ENCODE measurements around the gene METTL26. TPM values are rescaled to one million over a fixed set of nuclear protein-coding genes. Genes with fewer than 3 reads are reported as not detected.

METTL26 gene
- total RNA-seq, 1 experiment from 2014 or later, result 149 TPM

DNA sequence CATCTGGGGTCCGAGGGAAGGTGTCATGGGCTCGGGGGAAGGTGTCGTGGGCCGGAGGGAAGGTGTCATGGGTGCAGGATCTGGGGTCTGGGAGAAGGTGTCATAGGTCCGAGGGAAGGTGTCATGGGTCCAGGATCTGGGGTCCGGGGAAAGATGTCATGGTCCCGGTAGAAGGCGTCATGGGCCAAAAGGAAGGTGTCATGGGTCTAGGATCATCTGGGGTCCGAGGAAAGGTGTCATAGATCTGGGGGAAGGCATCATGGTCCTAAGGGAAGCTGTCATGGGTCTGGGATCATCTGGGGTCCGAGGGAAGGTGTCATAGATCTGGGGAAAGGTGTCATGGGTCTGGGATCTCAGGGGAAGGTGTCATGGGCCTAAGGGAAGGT is 45.3 kb downstream of the METTL26 start:
- H2AFZ ChIP-seq (ENCODE audit: low read length), result no peak overlapping the region
- DNase-seq, result no peak
- no peaks in the 10 kb centered on the region for H3K27me3 ChIP-seq (ENCODE audit: low read length)
- H3K4me2 ChIP-seq (ENCODE audit: low read depth, low read length, poor library complexity, severe bottlenecking), result peak overlapping the region; percentile 88
- no peaks in the 10 kb centered on the region for H3K36me3 ChIP-seq (ENCODE audit: insufficient read depth, low read length)
- H3K9me3 ChIP-seq (ENCODE audit: low read length), result no peaks in the 10 kb centered on the region
- no peaks in the 10 kb centered on the region for H3K9me2 ChIP-seq (replicated peaks; ENCODE audit: insufficient read depth, low read length)
- H3K9ac ChIP-seq (ENCODE audit: low read length), result peak overlapping the region; percentile 88
- peaks cover 46% of the 10 kb centered on the region for H4K20me1 ChIP-seq (ENCODE audit: insufficient read depth, low read depth, low read length)
- H3K79me2 ChIP-seq (ENCODE audit: low read length), result peaks cover 16% of the 10 kb centered on the region
- no peak overlapping the region for H3K27ac ChIP-seq (ENCODE audit: low read length)
- peak overlapping the region; percentile 86 for H3K4me3 ChIP-seq (ENCODE audit: low read length)
- H3K4me1 ChIP-seq (ENCODE audit: low read length), result peaks cover 45% of the 10 kb centered on the region

GRCh38 chr16:590188-590814 is 45.8 kb downstream of the METTL26 start:
- no peak for DNase-seq
- no peaks in the 10 kb centered on the region for H3K36me3 ChIP-seq (ENCODE audit: insufficient read depth, low read length)
- H2AFZ ChIP-seq (ENCODE audit: low read length), result no peak overlapping the region; the same call in 1 of the 2 replicates
- peak overlapping the region; percentile 88 for H3K9ac ChIP-seq (ENCODE audit: low read length)
- H4K20me1 ChIP-seq (ENCODE audit: insufficient read depth, low read depth, low read length), result peaks cover 46% of the 10 kb centered on the region
- peak overlapping the region; percentile 86 for H3K4me3 ChIP-seq (ENCODE audit: low read length)
- H3K27ac ChIP-seq (ENCODE audit: low read length), result no peak overlapping the region
- H3K9me2 ChIP-seq (replicated peaks; ENCODE audit: insufficient read depth, low read length), result no peaks in the 10 kb centered on the region
- H3K27me3 ChIP-seq (ENCODE audit: low read length), result no peaks in the 10 kb centered on the region
- peak overlapping the region; percentile 88 for H3K4me2 ChIP-seq (ENCODE audit: low read depth, low read length, poor library complexity, severe bottlenecking)
- H3K4me1 ChIP-seq (ENCODE audit: low read length), result peaks cover 45% of the 10 kb centered on the region
- peaks cover 15% of the 10 kb centered on the region; the same call in 1 of the 2 replicates for H3K79me2 ChIP-seq (ENCODE audit: low read length)
- no peaks in the 10 kb centered on the region for H3K9me3 ChIP-seq (ENCODE audit: low read length)

DNA sequence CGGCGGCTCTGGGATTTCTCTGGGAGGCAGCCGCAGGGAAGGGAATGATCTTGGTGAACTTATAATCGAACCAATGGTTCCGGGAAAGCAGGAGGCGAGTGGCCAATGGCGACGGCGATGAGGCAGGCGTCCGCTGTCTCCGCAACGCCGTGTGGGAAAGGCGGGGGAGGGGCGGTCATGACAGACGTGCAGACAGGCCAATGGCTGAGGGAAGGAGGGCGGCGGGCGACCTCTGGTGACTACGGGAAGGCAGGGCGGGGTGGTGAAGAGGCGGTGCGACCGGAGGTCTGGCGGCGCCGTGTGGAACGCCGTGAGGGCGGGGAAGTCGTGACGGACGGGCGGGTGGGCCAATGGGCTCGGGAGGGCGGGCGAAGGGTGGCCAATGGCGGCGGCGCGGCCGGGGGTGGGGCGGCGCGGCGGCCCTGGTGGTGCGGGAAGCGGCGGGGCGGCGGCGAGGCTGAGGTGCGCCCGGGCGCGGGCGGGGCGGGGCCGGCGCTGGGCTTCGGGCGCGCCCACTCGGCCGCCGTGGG is 46.4 kb downstream of the METTL26 start, which contains the start of gene RAB40C:
Gene RAB40C (plus strand): TSS at position 409 of the 530 bp plus-strand sequence. CDS start 226 bp downstream, outside the sequence.
- peak within 1 kb of the TSS; percentile 97 for H2AFZ ChIP-seq (ENCODE audit: low read length)
- H4K20me1 ChIP-seq (ENCODE audit: insufficient read depth, low read depth, low read length), result peaks cover 46% of the 10 kb centered on the region
- peak within 1 kb of the TSS; percentile 95 for H3K9ac ChIP-seq (ENCODE audit: low read length)
- no peaks in the 10 kb centered on the region for H3K27me3 ChIP-seq (ENCODE audit: low read length)
- no peaks in the 10 kb centered on the region for H3K9me2 ChIP-seq (replicated peaks; ENCODE audit: insufficient read depth, low read length)
- peak within 1 kb of the TSS; percentile 88 for H3K27ac ChIP-seq (ENCODE audit: low read length)
- no peaks in the 10 kb centered on the region for H3K9me3 ChIP-seq (ENCODE audit: low read length)
- H3K79me2 ChIP-seq (ENCODE audit: low read length), result peaks cover 15% of the 10 kb centered on the region; the same call in 1 of the 2 replicates
- H3K4me3 ChIP-seq (ENCODE audit: low read length), result peak within 1 kb of the TSS; percentile 86
- H3K4me2 ChIP-seq (ENCODE audit: low read depth, low read length, poor library complexity, severe bottlenecking), result peak within 1 kb of the TSS; percentile 88
- H3K4me1 ChIP-seq (ENCODE audit: low read length), result peaks cover 45% of the 10 kb centered on the region
- peak; percentile 99 for DNase-seq
- no peaks in the 10 kb centered on the region for H3K36me3 ChIP-seq (ENCODE audit: insufficient read depth, low read length)

DNA sequence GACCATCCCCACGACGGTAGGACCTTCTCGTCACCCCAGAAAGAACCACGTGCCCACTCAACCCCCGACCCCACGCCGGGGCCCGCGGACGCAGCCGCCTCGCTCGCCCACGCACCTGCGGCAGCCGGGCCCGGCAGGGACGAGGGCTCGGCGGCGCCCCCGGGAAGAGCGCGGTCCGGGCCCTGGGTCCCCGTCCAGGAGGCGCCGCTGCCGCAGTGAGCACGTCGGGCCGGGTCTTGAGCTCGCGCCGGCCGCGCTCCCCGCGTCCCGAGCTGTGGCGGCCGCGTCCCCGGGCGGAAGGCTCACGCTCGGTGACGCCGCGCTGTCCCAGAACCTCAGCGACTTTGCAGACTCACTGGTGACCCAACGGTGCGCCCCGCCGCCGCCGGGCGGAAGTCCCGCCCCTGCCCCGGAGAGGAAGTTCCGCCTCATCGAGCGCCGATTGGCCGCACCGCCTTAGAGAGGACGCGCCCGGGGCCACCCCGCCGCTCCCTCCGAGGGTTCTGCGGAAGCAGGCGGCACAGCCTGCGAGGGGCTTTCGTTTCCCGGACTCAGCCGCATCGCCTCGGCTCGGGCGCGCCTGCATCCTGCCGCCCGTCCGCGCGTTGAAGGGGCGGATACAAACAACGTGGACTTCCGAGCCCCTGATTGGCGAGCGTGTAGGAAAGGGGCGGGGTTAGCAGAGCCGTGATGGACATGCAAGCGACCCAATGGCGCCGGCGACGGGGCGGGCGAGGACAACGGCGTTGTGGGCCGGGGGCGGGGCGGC is 47.0 kb downstream of the METTL26 start:
- Histone ChIP-seq H3K9me3 (ENCODE audit: low read length) (no peaks in the 10 kb centered on the region), H3K27ac (ENCODE audit: low read length) (peak overlapping the region; percentile 88), H3K27me3 (ENCODE audit: low read length) (no peaks in the 10 kb centered on the region), H3K36me3 (ENCODE audit: insufficient read depth, low read length) (no peaks in the 10 kb centered on the region), H3K4me3 (ENCODE audit: low read length) (peak overlapping the region; percentile 85), H2AFZ (ENCODE audit: low read length) (peak overlapping the region; percentile 97), H3K4me1 (ENCODE audit: low read length) (peaks cover 45% of the 10 kb centered on the region), H3K9ac (ENCODE audit: low read length) (peak overlapping the region; percentile 95), H3K79me2 (ENCODE audit: low read length) (peaks cover 11% of the 10 kb centered on the region; the same call in 1 of the 2 replicates), H3K4me2 (ENCODE audit: low read depth, low read length, poor library complexity, severe bottlenecking) (peak overlapping the region; percentile 72), H4K20me1 (ENCODE audit: insufficient read depth, low read depth, low read length) (peaks cover 42% of the 10 kb centered on the region), H3K9me2 (replicated peaks; ENCODE audit: insufficient read depth, low read length) (no peaks in the 10 kb centered on the region)
- peak; percentile 98 for DNase-seq

DNA sequence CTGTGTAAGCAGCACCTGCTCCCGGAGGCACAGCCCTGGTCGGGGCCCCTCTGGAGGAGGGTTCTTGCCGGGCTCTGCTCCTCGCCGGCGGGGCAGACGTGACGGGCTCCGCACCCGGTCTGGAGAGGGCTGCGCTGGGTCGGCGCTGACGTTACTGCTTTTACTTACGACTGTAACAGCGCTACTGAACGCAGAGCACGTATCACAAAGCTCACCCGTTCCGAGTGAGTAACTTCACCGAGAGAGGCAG is 47.5 kb downstream of the METTL26 start:
- Histone ChIP-seq H4K20me1 (ENCODE audit: insufficient read depth, low read depth, low read length) (peaks cover 37% of the 10 kb centered on the region), H3K9me3 (ENCODE audit: low read length) (no peaks in the 10 kb centered on the region), H3K4me1 (ENCODE audit: low read length) (peaks cover 44% of the 10 kb centered on the region), H3K27me3 (ENCODE audit: low read length) (no peaks in the 10 kb centered on the region), H3K79me2 (ENCODE audit: low read length) (peaks cover 6% of the 10 kb centered on the region; the same call in 1 of the 2 replicates), H3K9me2 (replicated peaks; ENCODE audit: insufficient read depth, low read length) (no peaks in the 10 kb centered on the region), H3K4me2 (ENCODE audit: low read depth, low read length, poor library complexity, severe bottlenecking) (peak overlapping the region; percentile 72), H3K27ac (ENCODE audit: low read length) (peak overlapping the region; percentile 88), H2AFZ (ENCODE audit: low read length) (peak overlapping the region; percentile 23; the same call in 1 of the 2 replicates), H3K9ac (ENCODE audit: low read length) (peak overlapping the region; percentile 95), H3K4me3 (ENCODE audit: low read length) (peak overlapping the region; percentile 85), H3K36me3 (ENCODE audit: insufficient read depth, low read length) (no peaks in the 10 kb centered on the region)
- peak; percentile 88 for DNase-seq

GRCh38 chr16:586645-587590 is 49.2 kb downstream of the METTL26 start:
- Histone ChIP-seq H3K9ac (ENCODE audit: low read length) (peak overlapping the region; percentile 95), H3K4me3 (ENCODE audit: low read length) (peak overlapping the region; percentile 85; the same call in 1 of the 2 replicates), H2AFZ (ENCODE audit: low read length) (no peak overlapping the region), H3K9me2 (replicated peaks; ENCODE audit: insufficient read depth, low read length) (no peaks in the 10 kb centered on the region), H3K4me2 (ENCODE audit: low read depth, low read length, poor library complexity, severe bottlenecking) (peak overlapping the region; percentile 72), H3K27ac (ENCODE audit: low read length) (no peak overlapping the region), H3K79me2 (ENCODE audit: low read length) (peaks cover 6% of the 10 kb centered on the region; the same call in 1 of the 2 replicates), H3K4me1 (ENCODE audit: low read length) (peaks cover 36% of the 10 kb centered on the region), H3K27me3 (ENCODE audit: low read length) (no peaks in the 10 kb centered on the region), H4K20me1 (ENCODE audit: insufficient read depth, low read depth, low read length) (peaks cover 20% of the 10 kb centered on the region), H3K36me3 (ENCODE audit: insufficient read depth, low read length) (no peaks in the 10 kb centered on the region), H3K9me3 (ENCODE audit: low read length) (no peaks in the 10 kb centered on the region)
- no peak for DNase-seq

GRCh38 chr16:586047-586644 is 50.0 kb downstream of the METTL26 start:
- no peaks in the 10 kb centered on the region for H3K36me3 ChIP-seq (ENCODE audit: insufficient read depth, low read length)
- no peak overlapping the region for H3K4me3 ChIP-seq (ENCODE audit: low read length)
- H3K27ac ChIP-seq (ENCODE audit: low read length), result no peak overlapping the region
- H3K9me3 ChIP-seq (ENCODE audit: low read length), result no peaks in the 10 kb centered on the region
- no peak for DNase-seq
- no peak overlapping the region for H3K4me2 ChIP-seq (ENCODE audit: low read depth, low read length, poor library complexity, severe bottlenecking)
- H3K4me1 ChIP-seq (ENCODE audit: low read length), result peaks cover 32% of the 10 kb centered on the region
- no peak overlapping the region for H2AFZ ChIP-seq (ENCODE audit: low read length)
- H3K9me2 ChIP-seq (replicated peaks; ENCODE audit: insufficient read depth, low read length), result no peaks in the 10 kb centered on the region
- no peaks in the 10 kb centered on the region for H3K27me3 ChIP-seq (ENCODE audit: low read length)
- peaks cover 14% of the 10 kb centered on the region for H4K20me1 ChIP-seq (ENCODE audit: insufficient read depth, low read depth, low read length)
- H3K9ac ChIP-seq (ENCODE audit: low read length), result no peak overlapping the region
- H3K79me2 ChIP-seq (ENCODE audit: low read length), result peaks cover 6% of the 10 kb centered on the region; the same call in 1 of the 2 replicates

Measured in Karpas-422 (cell line).